GM23338 (cell line): Measurements from ENCODE around the gene EZH1. TPM values are rescaled to one million over a fixed set of nuclear protein-coding genes. Genes with fewer than 3 reads are reported as not detected.

Source experiments
- ATAC-seq: fragments of 200-7000 bp; cut with Tn5 transposase; 3 replicates; pipeline ENCODE4 v1.9.1; 2020
- DNase-seq: peaks from one replicate; pipeline ENCODE4 v3.0.0-alpha.2; 2015; ENCODE audit warnings: low spot score
- H2AFZ ChIP-seq: fragments of 200-600 bp; sonication (generic); 2 replicates; pipeline ENCODE4 v1.8.0; 2016; ENCODE audit warnings: antibody characterized with exemption, mild to moderate bottlenecking, moderate library complexity
- H3F3A ChIP-seq: fragments of 200-600 bp; sonication (generic); replicated peaks from 2 replicates; pipeline ENCODE4 v1.8.0; 2017; ENCODE audit warnings: antibody characterized with exemption, mixed run types, low read depth
- H3K27ac ChIP-seq: fragments of 200-600 bp; sonication (generic); 2 replicates; pipeline ENCODE4 v1.6.1; 2016; ENCODE audit warnings: low read depth
- H3K27me3 ChIP-seq: fragments of 200-600 bp; sonication (generic); 2 replicates; pipeline ENCODE4 v1.8.0; 2016; ENCODE audit warnings: mild to moderate bottlenecking, mixed run types, moderate library complexity; ENCODE audit not compliant: insufficient read depth
- H3K36me3 ChIP-seq: fragments of 200-600 bp; sonication (generic); 2 replicates; pipeline ENCODE4 v1.8.0; 2016; ENCODE audit warnings: mild to moderate bottlenecking; ENCODE audit not compliant: insufficient read depth
- H3K4me1 ChIP-seq: fragments of 200-600 bp; sonication (generic); 2 replicates; pipeline ENCODE4 v1.8.0; 2016; ENCODE audit warnings: mild to moderate bottlenecking, moderate library complexity; ENCODE audit not compliant: insufficient read depth
- H3K4me2 ChIP-seq: fragments of 200-600 bp; sonication (generic); 2 replicates; pipeline ENCODE4 v1.7.1; 2017; ENCODE audit warnings: mixed run types
- H3K4me3 ChIP-seq: fragments of 200-600 bp; sonication (generic); 2 replicates; pipeline ENCODE4 v1.6.1; 2016; ENCODE audit warnings: mixed run types
- H3K79me2 ChIP-seq: fragments of 200-600 bp; sonication (generic); replicated peaks from 2 replicates; pipeline ENCODE4 v1.8.0; 2017; ENCODE audit warnings: mild to moderate bottlenecking; ENCODE audit not compliant: insufficient read depth
- H3K9me2 ChIP-seq: fragments of 200-600 bp; sonication (generic); 2 replicates; pipeline ENCODE4 v1.8.0; 2017; ENCODE audit not compliant: insufficient read depth
- H4K20me1 ChIP-seq: fragments of 200-600 bp; sonication (generic); replicated peaks from 2 replicates; pipeline ENCODE4 v1.8.0; 2017; ENCODE audit warnings: mild to moderate bottlenecking; ENCODE audit not compliant: insufficient read depth
- H3K27ac Mint-ChIP-seq: 2 replicates; pipeline ENCODE4 v1.8.0; 2020; ENCODE audit warnings: inconsistent platforms, mild to moderate bottlenecking, moderate library complexity, mixed read lengths
- H3K27me3 Mint-ChIP-seq: 3 replicates; pipeline ENCODE4 v1.8.0; 2022; ENCODE audit warnings: low read depth, mild to moderate bottlenecking, moderate library complexity, mixed read lengths, inconsistent platforms; ENCODE audit not compliant: insufficient read depth, poor library complexity
- H3K36me3 Mint-ChIP-seq: 3 replicates; pipeline ENCODE4 v1.8.0; 2021; ENCODE audit warnings: low read depth, mild to moderate bottlenecking, inconsistent platforms, moderate library complexity, mixed read lengths
- H3K4me1 Mint-ChIP-seq: 3 replicates; pipeline ENCODE4 v1.8.0; 2020; ENCODE audit warnings: mild to moderate bottlenecking, inconsistent platforms, mixed read lengths
- H3K4me3 Mint-ChIP-seq: 3 replicates; pipeline ENCODE4 v1.8.0; 2021; ENCODE audit warnings: moderate library complexity, mild to moderate bottlenecking, inconsistent platforms, mixed read lengths
- H3K9me3 Mint-ChIP-seq: 3 replicates; pipeline ENCODE4 v1.8.0; 2020; ENCODE audit warnings: moderate library complexity, mild to moderate bottlenecking, inconsistent platforms, mixed read lengths
- EZH2phosphoT487 ChIP-seq: fragments of 200-600 bp; sonication (generic); IDR thresholded peaks from one replicate; pipeline ENCODE4 v1.8.1; 2018; ENCODE audit warnings: antibody characterized with exemption; ENCODE audit not compliant: unreplicated experiment
- JUNB ChIP-seq: IDR thresholded peaks from one replicate; pipeline ENCODE4 v1.6.1; 2016; ENCODE audit warnings: antibody characterized with exemption; ENCODE audit not compliant: unreplicated experiment
- NANOG ChIP-seq: IDR thresholded peaks from 2 replicates; pipeline ENCODE4 v1.6.1; 2016; ENCODE audit warnings: antibody characterized with exemption, borderline replicate concordance
- POLR2AphosphoS5 ChIP-seq: IDR thresholded peaks from 2 replicates; pipeline ENCODE4 v1.6.1; 2016; ENCODE audit warnings: antibody characterized with exemption, low read depth
- REST ChIP-seq: IDR thresholded peaks from one replicate; pipeline ENCODE4 v1.6.1; 2018; ENCODE audit warnings: antibody characterized with exemption; ENCODE audit not compliant: unreplicated experiment
- ZNF114 ChIP-seq: fragments of 250-450 bp; sonication (Bioruptor Pico); IDR thresholded peaks from 2 replicates; pipeline ENCODE4 v1.5.0; 2020; ENCODE audit warnings: mild to moderate bottlenecking, moderate library complexity
- ZNF462 ChIP-seq: fragments of 250-450 bp; sonication (Bioruptor Pico); IDR thresholded peaks from 2 replicates; pipeline ENCODE4 v1.5.0; 2020; ENCODE audit warnings: mild to moderate bottlenecking, moderate library complexity
- polyA plus RNA-seq: library from polyadenylated mRNA; unstranded; fragments of >200 nt; fragmentation: Nextera tagmentation; extraction: Ambion mirVana; gene quantifications from 2 replicates; pipeline ENCODE4 v1.2.1, GENCODE V29; 2016
- total RNA-seq: library from RNA; depleted of rRNA; stranded (reverse); fragments of >200 nt; shearing (Covaris generic); gene quantifications from 2 replicates; pipeline ENCODE4 v1.2.3, GENCODE V29; 2014

Gene EZH1
- total and polyA plus RNA-seq, 2 experiments from 2014 or later = 16.9 to 18.0 TPM

- H3K4me1 Mint-ChIP-seq = peaks cover 10% of the 10 kb centered on the region
- no peak for TF ChIP-seq EZH2phosphoT487
- TF ChIP-seq NANOG = no peak
- TF ChIP-seq ZNF114 (CRISPR knock-in tag) = no peak
Observed at GRCh38 chr17:42697108-42697811, 47.6 kb downstream of the EZH1 start.

GRCh38 chr17:42695500-42695899 lies 49.3 kb downstream of the EZH1 start:
- Mint-ChIP-seq H3K36me3 (peaks cover 14% of the 10 kb centered on the region), H3K27ac (no peak overlapping the region), H3K27me3 (peaks cover 16% of the 10 kb centered on the region), H3K4me3 (no peak overlapping the region; the same call in 2 of the 3 replicates), H3K9me3 (no peaks in the 10 kb centered on the region; the same call in 2 of the 3 replicates), H3K4me1 (peaks cover 10% of the 10 kb centered on the region)
- Histone ChIP-seq H3K27me3 (no peaks in the 10 kb centered on the region), H3K4me3 (no peak overlapping the region), H3F3A (no peaks in the 10 kb centered on the region), H3K4me1 (no peaks in the 10 kb centered on the region; the same call in 1 of the 2 replicates), H3K9me2 (no peaks in the 10 kb centered on the region), H2AFZ (no peak overlapping the region), H3K36me3 (no peaks in the 10 kb centered on the region), H3K79me2 (no peaks in the 10 kb centered on the region), H4K20me1 (no peaks in the 10 kb centered on the region; the same call in 1 of the 2 replicates), H3K4me2 (no peak overlapping the region), H3K27ac (no peak overlapping the region)
- ATAC-seq = no peak
- DNase-seq = no peak
- TF ChIP-seq NANOG = no peak
- TF ChIP-seq REST = no peak
- no peak for TF ChIP-seq POLR2AphosphoS5
- TF ChIP-seq EZH2phosphoT487 = no peak
- TF ChIP-seq ZNF462 = no peak
- TF ChIP-seq ZNF114 (CRISPR knock-in tag) = no peak
- no peak for TF ChIP-seq JUNB

More at GRCh38 chr17:42697108-42697811, 47.6 kb downstream of the EZH1 start:
- Mint-ChIP-seq H3K4me3 (no peak overlapping the region), H3K27ac (no peak overlapping the region), H3K27me3 (peaks cover 11% of the 10 kb centered on the region), H3K36me3 (peaks cover 11% of the 10 kb centered on the region), H3K9me3 (no peaks in the 10 kb centered on the region; the same call in 2 of the 3 replicates)
- Histone ChIP-seq H3K27me3 (no peaks in the 10 kb centered on the region), H3K36me3 (no peaks in the 10 kb centered on the region), H3K4me1 (no peaks in the 10 kb centered on the region; the same call in 1 of the 2 replicates), H3K9me2 (no peaks in the 10 kb centered on the region), H2AFZ (no peak overlapping the region), H3K27ac (no peak overlapping the region), H3K4me2 (no peak overlapping the region), H3F3A (no peaks in the 10 kb centered on the region), H3K79me2 (no peaks in the 10 kb centered on the region), H3K4me3 (no peak overlapping the region), H4K20me1 (no peaks in the 10 kb centered on the region; the same call in 1 of the 2 replicates)
- DNase-seq (no peak), ATAC-seq (no peak)
